Gastrocnemius medialis (tissue), 4 donors: ENCODE data around the gene DCST1.

Experiments
- POLR2A ChIP-seq, 2 donors: fragments of 450-650 bp; IDR thresholded peaks; one replicate each; pipeline ENCODE4 v1.6.1; 2017; ENCODE audit warnings: antibody characterized with exemption in 2 of 2, mild to moderate bottlenecking in 2 of 2, moderate library complexity in 2 of 2
- TF ChIP-seq, protein P1 (sequence below), 5 experiments: fragments of 450-650 bp in 3 of 5; fragments of 200-600 bp in 2 of 5; sonication (generic) in 2 of 5; IDR thresholded peaks in 4 of 5; conservative IDR thresholded peaks in 1 of 5; 1 replicate in 4 of 5; 2 replicates in 1 of 5; pipeline ENCODE4 v1.5.1; 2016 to 2019; ENCODE audit warnings: antibody characterized with exemption in 5 of 5, mild to moderate bottlenecking in 3 of 5, moderate library complexity in 3 of 5

DNA sequence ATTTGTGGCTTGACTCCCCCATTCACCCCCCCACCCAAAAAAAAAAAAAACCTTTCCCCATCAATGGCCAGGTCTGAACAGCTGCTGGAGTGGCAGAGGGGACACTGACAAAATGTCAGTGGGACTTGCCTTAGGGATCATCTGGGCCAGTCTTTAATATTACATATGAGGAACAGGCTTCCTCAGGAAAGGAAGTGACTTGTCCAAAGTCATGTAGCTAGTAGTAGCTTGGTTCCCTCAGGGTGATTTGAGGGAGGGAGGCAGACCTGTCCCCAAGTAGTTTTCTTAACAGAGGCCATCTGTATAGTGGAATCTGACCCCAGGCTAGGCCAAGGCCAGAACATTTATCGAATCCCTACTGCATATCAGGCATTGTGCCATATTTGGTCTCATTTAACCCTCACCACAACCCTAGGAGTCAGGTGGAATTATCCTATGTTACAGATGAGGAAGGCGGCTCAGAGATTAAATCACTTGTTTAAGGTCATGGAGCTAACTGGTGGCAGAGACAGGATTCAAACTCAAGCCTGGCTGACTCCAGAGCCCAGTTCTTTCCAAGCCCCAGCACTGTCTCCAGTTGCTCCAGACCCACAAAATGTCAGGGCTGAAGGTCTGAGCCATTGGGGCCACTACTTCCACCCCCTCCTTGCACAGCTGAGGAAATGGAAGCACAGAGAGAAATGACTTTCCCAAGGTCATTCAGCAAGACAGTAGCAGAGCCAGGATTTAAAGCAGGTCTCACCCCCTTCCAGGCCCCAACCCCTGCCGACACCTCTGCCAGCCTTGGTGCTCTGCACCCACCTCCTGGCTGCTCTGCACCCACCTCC lies 20.6 kb upstream of the DCST1 start:
- TF ChIP-seq, protein P1, sequence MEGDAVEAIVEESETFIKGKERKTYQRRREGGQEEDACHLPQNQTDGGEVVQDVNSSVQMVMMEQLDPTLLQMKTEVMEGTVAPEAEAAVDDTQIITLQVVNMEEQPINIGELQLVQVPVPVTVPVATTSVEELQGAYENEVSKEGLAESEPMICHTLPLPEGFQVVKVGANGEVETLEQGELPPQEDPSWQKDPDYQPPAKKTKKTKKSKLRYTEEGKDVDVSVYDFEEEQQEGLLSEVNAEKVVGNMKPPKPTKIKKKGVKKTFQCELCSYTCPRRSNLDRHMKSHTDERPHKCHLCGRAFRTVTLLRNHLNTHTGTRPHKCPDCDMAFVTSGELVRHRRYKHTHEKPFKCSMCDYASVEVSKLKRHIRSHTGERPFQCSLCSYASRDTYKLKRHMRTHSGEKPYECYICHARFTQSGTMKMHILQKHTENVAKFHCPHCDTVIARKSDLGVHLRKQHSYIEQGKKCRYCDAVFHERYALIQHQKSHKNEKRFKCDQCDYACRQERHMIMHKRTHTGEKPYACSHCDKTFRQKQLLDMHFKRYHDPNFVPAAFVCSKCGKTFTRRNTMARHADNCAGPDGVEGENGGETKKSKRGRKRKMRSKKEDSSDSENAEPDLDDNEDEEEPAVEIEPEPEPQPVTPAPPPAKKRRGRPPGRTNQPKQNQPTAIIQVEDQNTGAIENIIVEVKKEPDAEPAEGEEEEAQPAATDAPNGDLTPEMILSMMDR (IDR thresholded peaks at IDR 0.05 in 4 of 5, conservative IDR thresholded peaks at IDR 0.05 in 1 of 5), result no peak
- TF ChIP-seq POLR2A (IDR thresholded peaks at IDR 0.05), result no peak
